HepG2 (cell line): Measurements from ENCODE around the gene RIMBP2. TPM values are rescaled to one million over a fixed set of nuclear protein-coding genes. Genes with fewer than 3 reads are reported as not detected.

Source experiments
- ATAC-seq: fragments of 200-7000 bp; cut with Tn5 transposase; 3 replicates; pipeline ENCODE4 v1.9.1; 2020; ENCODE audit warnings: mild to moderate bottlenecking, moderate library complexity
- BruUV-seq: library from RNA; stranded (reverse); fragments of 400-500 nt; replicated peaks from 2 replicates; lab custom pipeline; 2021; lab: Mats Ljungman, UMichigan
- CTCF ChIA-PET: fragments of 300-600 bp; formaldehyde crosslinking; extraction: SDS; loops from one replicate; lab custom pipeline; 2021; ENCODE audit warnings: low total read pairs, inconsistent platforms, low intra/inter-chr PET ratio; lab: Yijun Ruan, JAX
- POLR2A ChIA-PET: fragments of 350-600 bp; sonication (Branson Sonifier 250); formaldehyde crosslinking; loops from one replicate; lab custom pipeline; 2020; ENCODE audit warnings: antibody characterized with exemption, inconsistent platforms; lab: Yijun Ruan, JAX
- DNase-seq: peaks from one replicate; pipeline ENCODE4 v3.0.0-alpha.2; 2015; ENCODE audit warnings: low spot score
- FAIRE-seq: peaks from 3 replicates; lab custom pipeline; 2011; peaks lifted over from hg19 to GRCh38; lab: Jason Lieb, UNC
- H2AFZ ChIP-seq: one replicate; pipeline ENCODE4 v1.6.1; 2011; ENCODE audit warnings: low read length, inconsistent platforms
- H3K27ac ChIP-seq: fragments of 300-600 bp; 3 replicates; pipeline ENCODE4 v1.8.0; 2011; ENCODE audit warnings: mixed run types, mild to moderate bottlenecking, mixed read lengths, low read length, inconsistent platforms; ENCODE audit not compliant: insufficient read depth; ENCODE audit errors: extremely low read length
- H3K27me3 ChIP-seq, 2 experiments: fragments of 200-600 bp in 1 of 2; 2 replicates in 1 of 2; 3 replicates in 1 of 2; pipeline versions ENCODE4 v1.6.0 to v1.8.0; 2011; ENCODE audit warnings: low read length in 2 of 2, mild to moderate bottlenecking in 2 of 2, moderate library complexity in 2 of 2, inconsistent platforms in 1 of 2; ENCODE audit not compliant: insufficient read depth in 2 of 2, control insufficient read depth in 1 of 2
- H3K36me3 ChIP-seq, 2 experiments: fragments of 200-600 bp in 1 of 2; replicated peaks in 1 of 2; 2 replicates in 1 of 2; 3 replicates in 1 of 2; pipeline versions ENCODE4 v1.5.1 to v1.8.0; 2011; ENCODE audit warnings: low read length in 2 of 2, inconsistent platforms in 1 of 2; ENCODE audit not compliant: insufficient read depth in 2 of 2, control insufficient read depth in 1 of 2
- H3K4me1 ChIP-seq: 2 replicates; pipeline ENCODE4 v1.5.1; 2012; ENCODE audit warnings: low read length, inconsistent platforms; ENCODE audit not compliant: insufficient read depth
- H3K4me2 ChIP-seq: 2 replicates; pipeline ENCODE4 v1.6.0; 2011; ENCODE audit warnings: low read depth, low read length, inconsistent platforms
- H3K4me3 ChIP-seq, 3 experiments: fragments of 200-600 bp in 1 of 3; sonication (generic), shearing (Covaris generic) in 1 of 3; replicated peaks in 1 of 3; 2 replicates each; pipeline ENCODE4 v1.5.1; 2011 to 2016; ENCODE audit warnings: low read length in 3 of 3, inconsistent platforms in 2 of 3, low read depth in 2 of 3, mild to moderate bottlenecking in 2 of 3, control low read depth in 1 of 3, mixed read lengths in 1 of 3; ENCODE audit not compliant: insufficient read depth in 1 of 3
- H3K79me2 ChIP-seq: one replicate; pipeline ENCODE4 v1.6.1; 2011; ENCODE audit warnings: low read length, inconsistent platforms; ENCODE audit not compliant: insufficient read depth
- H3K9ac ChIP-seq: 2 replicates; pipeline ENCODE4 v1.6.0; 2011; ENCODE audit warnings: mild to moderate bottlenecking, low read depth, low read length, inconsistent platforms; ENCODE audit not compliant: insufficient read depth
- H3K9me3 ChIP-seq: 2 replicates; pipeline ENCODE4 v1.5.1; 2012; ENCODE audit warnings: mild to moderate bottlenecking, low read length
- H4K20me1 ChIP-seq: 2 replicates; pipeline ENCODE4 v1.6.0; 2011; ENCODE audit warnings: inconsistent platforms, mild to moderate bottlenecking, low read length, moderate library complexity; ENCODE audit not compliant: insufficient read depth
- DMAP1 ChIP-seq: IDR thresholded peaks from 2 replicates; pipeline ENCODE4 v1.6.1; 2016
- ETV5 ChIP-seq: IDR thresholded peaks from 2 replicates; pipeline ENCODE4 v1.6.1; 2018; ENCODE audit warnings: missing biosample characterization, missing genetic modification reagents, inconsistent platforms, borderline replicate concordance
- GATA4 ChIP-seq: sonication (generic); IDR thresholded peaks from 2 replicates; pipeline ENCODE4 v1.6.1; 2016; ENCODE audit warnings: antibody characterized with exemption, low read depth, borderline replicate concordance
- HIVEP1 ChIP-seq: sonication (generic); formaldehyde crosslinking; IDR thresholded peaks from 2 replicates; pipeline ENCODE4 v1.4.0; 2020; ENCODE audit warnings: mild to moderate bottlenecking, missing genetic modification reagents
- KAT8 ChIP-seq: IDR thresholded peaks from 2 replicates; pipeline ENCODE4 v1.6.1; 2016; ENCODE audit warnings: missing genetic modification reagents, missing compliant biosample characterization
- MEIS2 ChIP-seq: sonication (generic); formaldehyde crosslinking; IDR thresholded peaks from 2 replicates; pipeline ENCODE4 v1.9.0; 2021; ENCODE audit warnings: mild to moderate bottlenecking, missing genetic modification reagents
- MXD4 ChIP-seq: IDR thresholded peaks from 2 replicates; pipeline ENCODE4 v1.6.1; 2016; ENCODE audit warnings: mild to moderate bottlenecking, missing biosample characterization, missing genetic modification reagents
- NFKB2 ChIP-seq: sonication (generic); formaldehyde crosslinking; IDR thresholded peaks from 2 replicates; pipeline ENCODE4 v1.4.0; 2020; ENCODE audit warnings: missing genetic modification reagents, borderline replicate concordance
- PCBP2 ChIP-seq: fragments of 200-400 bp; formaldehyde crosslinking; optimal IDR thresholded peaks from 2 replicates; pipeline ENCODE3; 2018; ENCODE audit warnings: low read length, low read depth; ENCODE audit not compliant: poor library complexity, severe bottlenecking
- PHF5A ChIP-seq: IDR thresholded peaks from one replicate; pipeline ENCODE4 v1.6.1; 2018; ENCODE audit warnings: low read depth, missing genetic modification reagents; ENCODE audit not compliant: unreplicated experiment
- RFXAP ChIP-seq: sonication (generic); formaldehyde crosslinking; IDR thresholded peaks from 2 replicates; pipeline ENCODE4 v1.4.0; 2020; ENCODE audit warnings: missing genetic modification reagents, borderline replicate concordance
- SP2 ChIP-seq: sonication (generic); formaldehyde crosslinking; IDR thresholded peaks from 2 replicates; pipeline ENCODE4 v1.5.1; 2020; ENCODE audit warnings: mild to moderate bottlenecking, missing genetic modification reagents
- TGIF2 ChIP-seq: IDR thresholded peaks from 2 replicates; pipeline ENCODE4 v1.6.1; 2016; ENCODE audit warnings: control low read depth, missing compliant biosample characterization
- ZFAT ChIP-seq: sonication (generic); formaldehyde crosslinking; conservative IDR thresholded peaks from 2 replicates; pipeline ENCODE4 v1.8.1; 2023; ENCODE audit warnings: missing genetic modification reagents, inconsistent platforms
- ZNF282 ChIP-seq: fragments of 450-650 bp; IDR thresholded peaks from 2 replicates; pipeline ENCODE4 v1.6.1; 2018; ENCODE audit not compliant: partially characterized antibody
- ZNF615 ChIP-seq: sonication (generic); formaldehyde crosslinking; IDR thresholded peaks from 2 replicates; pipeline ENCODE4 v1.5.0; 2020; ENCODE audit warnings: mild to moderate bottlenecking, missing genetic modification reagents, borderline replicate concordance
- ZNF704 ChIP-seq: sonication (generic); formaldehyde crosslinking; IDR thresholded peaks from 2 replicates; pipeline ENCODE4 v1.8.1; 2023; ENCODE audit warnings: mild to moderate bottlenecking, inconsistent platforms, moderate library complexity, missing genetic modification reagents, borderline replicate concordance
- ZNF761 ChIP-seq: sonication (generic); formaldehyde crosslinking; conservative IDR thresholded peaks from 2 replicates; pipeline ENCODE4 v1.4.0; 2020; ENCODE audit warnings: mild to moderate bottlenecking, missing genetic modification reagents
- WGBS: methylation state at CpG from one replicate; pipeline ENCODE4 v1.1.6; 2017; ENCODE audit warnings: low lambda C conversion rate; 5-methylcytosine and 5-hydroxymethylcytosine counted together
- in situ Hi-C: cut with HindIII; loops from 2 replicates; pipeline ENCODE4 v1.10.0; 2017; ENCODE audit warnings: low pct_unique_long_range_greater_than_20kb; ENCODE audit not compliant: extremely low pct_ligation_motif_present
- intact Hi-C: fragments of 100-400 bp; cut with micrococcal nuclease; formaldehyde crosslinking; loops from one replicate; pipeline ENCODE4 v1.10.0; 2022; ENCODE audit not compliant: unreplicated experiment
- polyA plus RNA-seq, 8 experiments: library from polyadenylated mRNA; depleted of rRNA in 3 of 8; stranded (reverse) in 7 of 8; unstranded in 1 of 8; fragments of >200 nt; fragmentation: Illumina TruSeq in 4 of 8; extraction: Trizol in 4 of 8; gene quantifications; 2 replicates each; pipeline versions ENCODE4 v1.2.1 to v1.2.3, GENCODE V29; 2011 to 2016; ENCODE audit warnings: low read depth in 4 of 8, missing spikeins in 1 of 8, mixed read lengths in 1 of 8; ENCODE audit not compliant: insufficient read depth in 1 of 8
- total RNA-seq, 5 experiments: library from RNA; depleted of rRNA; stranded (reverse); fragments of >200 nt; fragmentation: Illumina TruSeq; extraction: Trizol; gene quantifications; 2 replicates each; pipeline ENCODE4 v1.2.3, GENCODE V29; 2016; ENCODE audit warnings: low read depth in 1 of 5
- TF ChIP-seq, protein P1 (sequence below): sonication (generic); formaldehyde crosslinking; IDR thresholded peaks from 2 replicates; pipeline ENCODE4 v1.4.0; 2020; ENCODE audit warnings: missing genetic modification reagents, mild to moderate bottlenecking, borderline replicate concordance
- TF ChIP-seq, protein P2 (sequence below): IDR thresholded peaks from 2 replicates; pipeline ENCODE4 v1.6.1; 2016; ENCODE audit warnings: missing biosample characterization, missing genetic modification reagents, low read depth

The RIMBP2 gene
- total and polyA plus RNA-seq, 2 of the 13 experiments (the other 11 are each of a cell fraction or from before 2014, with no cell fraction given): 0.03 TPM; not detected in 1

GRCh38 chr12:130369816-130370215, 346.3 kb downstream of the RIMBP2 start:
- Histone ChIP-seq H3K27me3 (peaks cover 5 to 56% of the 10 kb centered on the region in 2 experiments; a peak in 4 of 5 replicates), H3K4me1 (no peaks in the 10 kb centered on the region), H3K36me3 (no peaks in the 10 kb centered on the region), H3K9ac (no peak overlapping the region), H4K20me1 (no peaks in the 10 kb centered on the region), H2AFZ (no peak overlapping the region), H3K9me3 (no peaks in the 10 kb centered on the region), H3K4me3 (no peak overlapping the region), H3K79me2 (no peaks in the 10 kb centered on the region), H3K27ac (no peak overlapping the region), H3K4me2 (no peak overlapping the region)
- ChIA-PET CTCF (no interaction called here), POLR2A (no interaction called here)
- ATAC-seq (no peak), DNase-seq (no peak), FAIRE-seq (no peak)
- in situ Hi-C loops: no loop called here
- BruUV-seq: no TSS peak
- intact Hi-C loops: no loop called here
- TF ChIP-seq, protein P1, sequence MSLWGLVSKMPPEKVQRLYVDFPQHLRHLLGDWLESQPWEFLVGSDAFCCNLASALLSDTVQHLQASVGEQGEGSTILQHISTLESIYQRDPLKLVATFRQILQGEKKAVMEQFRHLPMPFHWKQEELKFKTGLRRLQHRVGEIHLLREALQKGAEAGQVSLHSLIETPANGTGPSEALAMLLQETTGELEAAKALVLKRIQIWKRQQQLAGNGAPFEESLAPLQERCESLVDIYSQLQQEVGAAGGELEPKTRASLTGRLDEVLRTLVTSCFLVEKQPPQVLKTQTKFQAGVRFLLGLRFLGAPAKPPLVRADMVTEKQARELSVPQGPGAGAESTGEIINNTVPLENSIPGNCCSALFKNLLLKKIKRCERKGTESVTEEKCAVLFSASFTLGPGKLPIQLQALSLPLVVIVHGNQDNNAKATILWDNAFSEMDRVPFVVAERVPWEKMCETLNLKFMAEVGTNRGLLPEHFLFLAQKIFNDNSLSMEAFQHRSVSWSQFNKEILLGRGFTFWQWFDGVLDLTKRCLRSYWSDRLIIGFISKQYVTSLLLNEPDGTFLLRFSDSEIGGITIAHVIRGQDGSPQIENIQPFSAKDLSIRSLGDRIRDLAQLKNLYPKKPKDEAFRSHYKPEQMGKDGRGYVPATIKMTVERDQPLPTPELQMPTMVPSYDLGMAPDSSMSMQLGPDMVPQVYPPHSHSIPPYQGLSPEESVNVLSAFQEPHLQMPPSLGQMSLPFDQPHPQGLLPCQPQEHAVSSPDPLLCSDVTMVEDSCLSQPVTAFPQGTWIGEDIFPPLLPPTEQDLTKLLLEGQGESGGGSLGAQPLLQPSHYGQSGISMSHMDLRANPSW (CRISPR knock-in tag): no peak
- TF ChIP-seq NFKB2 (CRISPR knock-in tag) (no peak), KAT8 (no peak), ZNF615 (CRISPR knock-in tag) (no peak), HIVEP1 (no peak), SP2 (no peak), ETV5 (CRISPR knock-in tag) (no peak), RFXAP (CRISPR knock-in tag) (no peak), ZNF282 (no peak), GATA4 (no peak), ZFAT (no peak), MEIS2 (CRISPR knock-in tag) (no peak), DMAP1 (CRISPR knock-in tag) (no peak), ZNF704 (CRISPR knock-in tag) (no peak), PCBP2 (no peak), ZNF761 (no peak), PHF5A (CRISPR knock-in tag) (no peak), TGIF2 (CRISPR knock-in tag) (no peak), MXD4 (CRISPR knock-in tag) (no peak)
- TF ChIP-seq, protein P2, sequence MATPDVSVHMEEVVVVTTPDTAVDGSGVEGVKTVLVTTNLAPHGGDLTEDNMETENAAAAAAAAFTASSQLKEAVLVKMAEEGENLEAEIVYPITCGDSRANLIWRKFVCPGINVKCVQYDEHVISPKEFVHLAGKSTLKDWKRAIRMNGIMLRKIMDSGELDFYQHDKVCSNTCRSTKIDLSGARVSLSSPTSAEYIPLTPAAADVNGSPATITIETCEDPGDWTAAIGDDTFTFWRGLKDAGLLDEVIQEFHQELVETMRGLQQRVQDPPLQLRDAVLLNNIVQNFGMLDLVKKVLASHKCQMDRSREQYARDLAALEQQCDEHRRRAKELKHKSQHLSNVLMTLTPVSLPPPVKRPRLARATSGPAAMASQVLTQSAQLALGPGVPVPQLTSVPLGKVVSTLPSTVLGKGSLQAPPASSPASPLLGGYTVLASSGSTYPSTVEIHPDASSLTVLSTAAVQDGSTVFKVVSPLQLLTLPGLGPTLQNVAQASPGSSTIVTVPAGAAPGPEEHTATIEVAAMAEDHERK (CRISPR knock-in tag): no peak
- WGBS: 0% methylated on average over 4 of the region's 4 CpGs
